HepG2 (cell line): ENCODE data around the gene PAX7. TPM values are rescaled to one million over a fixed set of nuclear protein-coding genes. Genes with fewer than 3 reads are reported as not detected.

Experiments
- AHDC1 ChIP-seq: sonication (generic); formaldehyde crosslinking; IDR thresholded peaks from 2 replicates; pipeline ENCODE4 v1.5.1; 2020; ENCODE audit warnings: mild to moderate bottlenecking, missing genetic modification reagents, borderline replicate concordance
- ELF4 ChIP-seq: sonication (generic); formaldehyde crosslinking; IDR thresholded peaks from 2 replicates; pipeline ENCODE4 v1.5.0; 2020; ENCODE audit warnings: missing genetic modification reagents, mild to moderate bottlenecking, moderate library complexity, borderline replicate concordance
- FOSL1 ChIP-seq: sonication (generic); formaldehyde crosslinking; IDR thresholded peaks from 2 replicates; pipeline ENCODE4 v1.9.0; 2021; ENCODE audit warnings: missing genetic modification reagents, borderline replicate concordance
- ZNF280B ChIP-seq: sonication (generic); formaldehyde crosslinking; IDR thresholded peaks from 2 replicates; pipeline ENCODE4 v1.5.0; 2020; ENCODE audit warnings: missing genetic modification reagents, mild to moderate bottlenecking, borderline replicate concordance
- polyA plus RNA-seq, 8 experiments: library from polyadenylated mRNA; depleted of rRNA in 3 of 8; stranded (reverse) in 7 of 8; unstranded in 1 of 8; fragments of >200 nt; fragmentation: Illumina TruSeq in 4 of 8; extraction: Trizol in 4 of 8; gene quantifications; 2 replicates each; pipeline versions ENCODE4 v1.2.1 to v1.2.3, GENCODE V29; 2011 to 2016; ENCODE audit warnings: low read depth in 4 of 8, missing spikeins in 1 of 8, mixed read lengths in 1 of 8; ENCODE audit not compliant: insufficient read depth in 1 of 8
- total RNA-seq, 5 experiments: library from RNA; depleted of rRNA; stranded (reverse); fragments of >200 nt; fragmentation: Illumina TruSeq; extraction: Trizol; gene quantifications; 2 replicates each; pipeline ENCODE4 v1.2.3, GENCODE V29; 2016; ENCODE audit warnings: low read depth in 1 of 5
- TF ChIP-seq, protein P1 (sequence below): sonication (generic); formaldehyde crosslinking; IDR thresholded peaks from 2 replicates; pipeline ENCODE4 v1.5.0; 2020; ENCODE audit warnings: mild to moderate bottlenecking, missing genetic modification reagents, borderline replicate concordance
- TF ChIP-seq, protein P2 (sequence below): sonication (generic); formaldehyde crosslinking; IDR thresholded peaks from 2 replicates; pipeline ENCODE4 v1.5.0; 2020; ENCODE audit warnings: mild to moderate bottlenecking, missing genetic modification reagents

PAX7 gene
- total and polyA plus RNA-seq, 2 of the 13 experiments (the other 11 are each of a cell fraction or from before 2014, with no cell fraction given): not detected

- no peak for TF ChIP-seq AHDC1 (CRISPR knock-in tag)
- TF ChIP-seq, protein P1, sequence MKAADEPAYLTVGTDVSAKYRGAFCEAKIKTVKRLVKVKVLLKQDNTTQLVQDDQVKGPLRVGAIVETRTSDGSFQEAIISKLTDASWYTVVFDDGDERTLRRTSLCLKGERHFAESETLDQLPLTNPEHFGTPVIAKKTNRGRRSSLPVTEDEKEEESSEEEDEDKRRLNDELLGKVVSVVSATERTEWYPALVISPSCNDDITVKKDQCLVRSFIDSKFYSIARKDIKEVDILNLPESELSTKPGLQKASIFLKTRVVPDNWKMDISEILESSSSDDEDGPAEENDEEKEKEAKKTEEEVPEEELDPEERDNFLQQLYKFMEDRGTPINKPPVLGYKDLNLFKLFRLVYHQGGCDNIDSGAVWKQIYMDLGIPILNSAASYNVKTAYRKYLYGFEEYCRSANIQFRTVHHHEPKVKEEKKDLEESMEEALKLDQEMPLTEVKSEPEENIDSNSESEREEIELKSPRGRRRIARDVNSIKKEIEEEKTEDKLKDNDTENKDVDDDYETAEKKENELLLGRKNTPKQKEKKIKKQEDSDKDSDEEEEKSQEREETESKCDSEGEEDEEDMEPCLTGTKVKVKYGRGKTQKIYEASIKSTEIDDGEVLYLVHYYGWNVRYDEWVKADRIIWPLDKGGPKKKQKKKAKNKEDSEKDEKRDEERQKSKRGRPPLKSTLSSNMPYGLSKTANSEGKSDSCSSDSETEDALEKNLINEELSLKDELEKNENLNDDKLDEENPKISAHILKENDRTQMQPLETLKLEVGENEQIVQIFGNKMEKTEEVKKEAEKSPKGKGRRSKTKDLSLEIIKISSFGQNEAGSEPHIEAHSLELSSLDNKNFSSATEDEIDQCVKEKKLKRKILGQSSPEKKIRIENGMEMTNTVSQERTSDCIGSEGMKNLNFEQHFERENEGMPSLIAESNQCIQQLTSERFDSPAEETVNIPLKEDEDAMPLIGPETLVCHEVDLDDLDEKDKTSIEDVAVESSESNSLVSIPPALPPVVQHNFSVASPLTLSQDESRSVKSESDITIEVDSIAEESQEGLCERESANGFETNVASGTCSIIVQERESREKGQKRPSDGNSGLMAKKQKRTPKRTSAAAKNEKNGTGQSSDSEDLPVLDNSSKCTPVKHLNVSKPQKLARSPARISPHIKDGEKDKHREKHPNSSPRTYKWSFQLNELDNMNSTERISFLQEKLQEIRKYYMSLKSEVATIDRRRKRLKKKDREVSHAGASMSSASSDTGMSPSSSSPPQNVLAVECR (CRISPR knock-in tag): no peak
- TF ChIP-seq FOSL1 (CRISPR knock-in tag): no peak
- TF ChIP-seq, protein P2, sequence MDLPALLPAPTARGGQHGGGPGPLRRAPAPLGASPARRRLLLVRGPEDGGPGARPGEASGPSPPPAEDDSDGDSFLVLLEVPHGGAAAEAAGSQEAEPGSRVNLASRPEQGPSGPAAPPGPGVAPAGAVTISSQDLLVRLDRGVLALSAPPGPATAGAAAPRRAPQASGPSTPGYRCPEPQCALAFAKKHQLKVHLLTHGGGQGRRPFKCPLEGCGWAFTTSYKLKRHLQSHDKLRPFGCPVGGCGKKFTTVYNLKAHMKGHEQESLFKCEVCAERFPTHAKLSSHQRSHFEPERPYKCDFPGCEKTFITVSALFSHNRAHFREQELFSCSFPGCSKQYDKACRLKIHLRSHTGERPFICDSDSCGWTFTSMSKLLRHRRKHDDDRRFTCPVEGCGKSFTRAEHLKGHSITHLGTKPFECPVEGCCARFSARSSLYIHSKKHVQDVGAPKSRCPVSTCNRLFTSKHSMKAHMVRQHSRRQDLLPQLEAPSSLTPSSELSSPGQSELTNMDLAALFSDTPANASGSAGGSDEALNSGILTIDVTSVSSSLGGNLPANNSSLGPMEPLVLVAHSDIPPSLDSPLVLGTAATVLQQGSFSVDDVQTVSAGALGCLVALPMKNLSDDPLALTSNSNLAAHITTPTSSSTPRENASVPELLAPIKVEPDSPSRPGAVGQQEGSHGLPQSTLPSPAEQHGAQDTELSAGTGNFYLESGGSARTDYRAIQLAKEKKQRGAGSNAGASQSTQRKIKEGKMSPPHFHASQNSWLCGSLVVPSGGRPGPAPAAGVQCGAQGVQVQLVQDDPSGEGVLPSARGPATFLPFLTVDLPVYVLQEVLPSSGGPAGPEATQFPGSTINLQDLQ (CRISPR knock-in tag): no peak
- TF ChIP-seq ELF4 (CRISPR knock-in tag): no peak
- TF ChIP-seq ZNF280B: no peak
These were observed 23.3 kb downstream of the PAX7 start (continued) for GRCh38 chr1:18653916-18654315.
